Endothelial cell of umbilical vein (primary cell): ENCODE results near the gene SLC17A9. TPM values are rescaled to one million over a fixed set of nuclear protein-coding genes. Genes with fewer than 3 reads are reported as not detected.

Source experiments
- BruUV-seq: library from RNA; stranded (reverse); fragments of 400-500 nt; replicated peaks from 2 replicates; lab custom pipeline; 2021; lab: Mats Ljungman, UMichigan
- CTCF ChIA-PET: fragments of 300-600, 350-600 bp; sonication (Branson Sonifier 250); formaldehyde crosslinking; loops from one replicate; lab custom pipeline; 2021; ENCODE audit warnings: antibody characterized with exemption, inconsistent platforms; lab: Charles Lee
- POLR2A ChIA-PET: fragments of 300-600, 350-600 bp; sonication (Branson Sonifier 250); formaldehyde crosslinking; loops from one replicate; lab custom pipeline; 2021; ENCODE audit warnings: antibody characterized with exemption, inconsistent platforms; lab: Charles Lee
- DNase-seq: peaks from one replicate; pipeline ENCODE4 v3.0.0-alpha.2; 2011; ENCODE audit warnings: low read depth, low spot score
- FAIRE-seq: peaks from 2 replicates; lab custom pipeline; 2011; peaks lifted over from hg19 to GRCh38; lab: Jason Lieb, UNC
- H2AFZ ChIP-seq: 2 replicates; pipeline ENCODE4 v1.6.0; 2012; ENCODE audit warnings: low read depth, low read length, control low read depth, inconsistent platforms
- H3K27ac ChIP-seq: 2 replicates; pipeline ENCODE4 v1.5.1; 2011; ENCODE audit warnings: low read depth, mild to moderate bottlenecking, control low read depth, low read length, moderate library complexity; ENCODE audit not compliant: insufficient read depth
- H3K27me3 ChIP-seq, 2 experiments: 2 replicates each; pipeline versions ENCODE4 v1.6.0 to v1.6.1; 2011; ENCODE audit warnings: low read length in 2 of 2, mixed read lengths in 1 of 2; ENCODE audit not compliant: control insufficient read depth in 2 of 2, insufficient read depth in 2 of 2
- H3K36me3 ChIP-seq, 2 experiments: 2 replicates in 1 of 2; 3 replicates in 1 of 2; pipeline ENCODE4 v1.5.1; 2011; ENCODE audit warnings: low read length in 2 of 2, mild to moderate bottlenecking in 1 of 2, moderate library complexity in 1 of 2; ENCODE audit not compliant: control insufficient read depth in 2 of 2, insufficient read depth in 2 of 2; ENCODE audit errors: extremely low read depth in 1 of 2
- H3K4me1 ChIP-seq: 3 replicates; pipeline ENCODE4 v1.5.1; 2011; ENCODE audit warnings: mild to moderate bottlenecking, low read length; ENCODE audit not compliant: control insufficient read depth, insufficient read depth; ENCODE audit errors: extremely low read depth
- H3K4me2 ChIP-seq: 2 replicates; pipeline ENCODE4 v1.6.1; 2011; ENCODE audit warnings: low read length, control low read depth, mixed read lengths; ENCODE audit not compliant: insufficient read depth
- H3K4me3 ChIP-seq, 3 experiments: fragments of 200-600 bp in 1 of 3; sonication (generic), shearing (Covaris generic) in 1 of 3; replicated peaks in 1 of 3; 2 replicates each; pipeline ENCODE4 v1.5.1; 2011 to 2016; ENCODE audit warnings: control low read depth in 3 of 3, low read length in 3 of 3, mild to moderate bottlenecking in 2 of 3, inconsistent platforms in 1 of 3, low read depth in 1 of 3, moderate library complexity in 1 of 3; ENCODE audit not compliant: insufficient read depth in 1 of 3
- H3K79me2 ChIP-seq: 2 replicates; pipeline ENCODE4 v1.6.0; 2012; ENCODE audit warnings: low read length, inconsistent platforms; ENCODE audit not compliant: control insufficient read depth, insufficient read depth
- H3K9ac ChIP-seq: replicated peaks from 2 replicates; pipeline ENCODE3; 2011; ENCODE audit warnings: low read length, control low read depth; ENCODE audit not compliant: insufficient read depth; ENCODE audit errors: extremely low read depth
- H3K9me1 ChIP-seq: replicated peaks from 3 replicates; pipeline ENCODE4 v1.6.0; 2011; ENCODE audit warnings: mild to moderate bottlenecking, low read length; ENCODE audit not compliant: control insufficient read depth, insufficient read depth; ENCODE audit errors: extremely low read depth
- H3K9me3 ChIP-seq: replicated peaks from 2 replicates; pipeline ENCODE4 v1.5.1; 2012; ENCODE audit warnings: low read length, inconsistent platforms; ENCODE audit not compliant: control insufficient read depth, insufficient read depth
- H4K20me1 ChIP-seq: replicated peaks from 2 replicates; pipeline ENCODE3; 2011; ENCODE audit warnings: mild to moderate bottlenecking, low read length; ENCODE audit not compliant: control insufficient read depth, insufficient read depth; ENCODE audit errors: extremely low read depth
- CTCF ChIP-seq, 2 donors: IDR thresholded peaks; 1 replicate in 1 of 2; 2 replicates in 1 of 2; pipeline ENCODE4 v1.5.1; 2011; ENCODE audit warnings: low read length in 2 of 2, mild to moderate bottlenecking in 2 of 2, moderate library complexity in 2 of 2, control low read depth in 1 of 2, inconsistent platforms in 1 of 2, low read depth in 1 of 2; ENCODE audit not compliant: insufficient read depth in 1 of 2; ENCODE audit errors: extremely low read depth in 1 of 2
- EZH2 ChIP-seq: IDR thresholded peaks from 2 replicates; pipeline ENCODE4 v1.6.1; 2012; ENCODE audit warnings: borderline replicate concordance, low read depth, mild to moderate bottlenecking, moderate library complexity, low read length, inconsistent platforms; ENCODE audit not compliant: severe bottlenecking
- FOS ChIP-seq: IDR thresholded peaks from 2 replicates; pipeline ENCODE4 v1.6.1; 2011; ENCODE audit warnings: mild to moderate bottlenecking, low read length, moderate library complexity, borderline replicate concordance; ENCODE audit not compliant: insufficient read depth
- GATA2 ChIP-seq: IDR thresholded peaks from 2 replicates; pipeline ENCODE4 v1.7.0; 2011; ENCODE audit warnings: low read depth, mild to moderate bottlenecking, moderate library complexity, mixed read lengths, low read length; ENCODE audit not compliant: insufficient read length, insufficient read depth
- JUN ChIP-seq: IDR thresholded peaks from 2 replicates; pipeline ENCODE4 v1.6.1; 2011; ENCODE audit warnings: borderline replicate concordance, low read depth; ENCODE audit not compliant: insufficient read length, insufficient read depth
- MAX ChIP-seq: IDR thresholded peaks from 2 replicates; pipeline ENCODE4 v1.6.1; 2011; ENCODE audit not compliant: insufficient read depth, insufficient read length
- MYC ChIP-seq: IDR thresholded peaks from one replicate; pipeline ENCODE4 v1.6.1; 2011; ENCODE audit warnings: mild to moderate bottlenecking, low read depth, low read length
- POLR2A ChIP-seq: IDR thresholded peaks from 2 replicates; pipeline ENCODE4 v1.6.1; 2012; ENCODE audit warnings: low read depth, mild to moderate bottlenecking, control low read depth, low read length
- POLR2AphosphoS5 ChIP-seq: IDR thresholded peaks from 2 replicates; pipeline ENCODE4 v1.6.1; 2012; ENCODE audit warnings: low read depth, mild to moderate bottlenecking, control low read depth, low read length, moderate library complexity; ENCODE audit not compliant: insufficient read depth
- dilution Hi-C: fragments of 300-500 bp; cut with MboI; formaldehyde crosslinking; loops from one replicate; pipeline ENCODE4 v1.15.0; 2019; ENCODE audit warnings: low sequenced_read_pairs; ENCODE audit not compliant: extremely low pct_ligation_motif_present
- intact Hi-C: fragments of 100-400 bp; cut with micrococcal nuclease; formaldehyde crosslinking; loops from one replicate; pipeline ENCODE4 v1.10.0; 2022
- polyA plus RNA-seq, 4 experiments: library from polyadenylated mRNA; depleted of rRNA in 3 of 4; stranded (reverse) in 3 of 4; unstranded in 1 of 4; fragments of >200 nt; gene quantifications; 2 replicates each; pipeline versions ENCODE4 v1.2.1 to v1.2.3, GENCODE V29; 2011 to 2012; ENCODE audit warnings: missing spikeins in 1 of 4
- total RNA-seq: library from RNA; stranded (reverse); gene quantifications from 2 replicates; pipeline ENCODE4 v1.2.3, GENCODE V29; 2021

The SLC17A9 gene
- total and polyA plus RNA-seq, 2 donors (not counting 3 experiments of a cell fraction or from before 2014, with no cell fraction given): 38.2 to 44.5 TPM

GRCh38 chr20:62920039-62920645, 32.4 kb upstream of the SLC17A9 start:
- Histone ChIP-seq H2AFZ (no peak overlapping the region), H3K79me2 (peaks cover 100% of the 10 kb centered on the region), H3K27ac (no peak overlapping the region), H3K9ac (no peak overlapping the region), H4K20me1 (peaks cover 28% of the 10 kb centered on the region), H3K9me1 (no peaks in the 10 kb centered on the region), H3K4me3 (no peak overlapping the region), H3K27me3 (no peaks in the 10 kb centered on the region), H3K4me1 (peaks cover 30% of the 10 kb centered on the region), H3K36me3 (no peaks in the 10 kb centered on the region), H3K9me3 (no peaks in the 10 kb centered on the region), H3K4me2 (no peak overlapping the region)
- dilution Hi-C loops: no loop called here
- DNase-seq: no peak
- intact Hi-C loops: no loop called here
- TF ChIP-seq CTCF (IDR thresholded peaks at IDR 0.05; ENCODE audit: extremely low read depth in 1 of 2, insufficient read depth in 1 of 2, low read depth in 1 of 2, low read length in 2 of 2) (no peak), EZH2 (no peak), POLR2A (no peak), JUN (no peak), FOS (no peak), MAX (no peak), MYC (no peak), GATA2 (no peak), POLR2AphosphoS5 (no peak)
- POLR2A ChIA-PET: no interaction called here
- CTCF ChIA-PET: interaction anchor here (0.8 to 2.9 kb wide), 5 partner anchors 8 to 52 kb away, joined by 3 to 9 read pairs (median 3); no protein-coding TSS in a partner anchor
- no TSS peak for BruUV-seq
- FAIRE-seq: no peak
